Hepatic stellate cell (primary cell): ENCODE results near the gene DLG2.

Source experiments
- DNase-seq: peaks from one replicate; pipeline ENCODE4 v3.0.0; 2011; ENCODE audit warnings: low spot score

The DLG2 gene

DNA sequence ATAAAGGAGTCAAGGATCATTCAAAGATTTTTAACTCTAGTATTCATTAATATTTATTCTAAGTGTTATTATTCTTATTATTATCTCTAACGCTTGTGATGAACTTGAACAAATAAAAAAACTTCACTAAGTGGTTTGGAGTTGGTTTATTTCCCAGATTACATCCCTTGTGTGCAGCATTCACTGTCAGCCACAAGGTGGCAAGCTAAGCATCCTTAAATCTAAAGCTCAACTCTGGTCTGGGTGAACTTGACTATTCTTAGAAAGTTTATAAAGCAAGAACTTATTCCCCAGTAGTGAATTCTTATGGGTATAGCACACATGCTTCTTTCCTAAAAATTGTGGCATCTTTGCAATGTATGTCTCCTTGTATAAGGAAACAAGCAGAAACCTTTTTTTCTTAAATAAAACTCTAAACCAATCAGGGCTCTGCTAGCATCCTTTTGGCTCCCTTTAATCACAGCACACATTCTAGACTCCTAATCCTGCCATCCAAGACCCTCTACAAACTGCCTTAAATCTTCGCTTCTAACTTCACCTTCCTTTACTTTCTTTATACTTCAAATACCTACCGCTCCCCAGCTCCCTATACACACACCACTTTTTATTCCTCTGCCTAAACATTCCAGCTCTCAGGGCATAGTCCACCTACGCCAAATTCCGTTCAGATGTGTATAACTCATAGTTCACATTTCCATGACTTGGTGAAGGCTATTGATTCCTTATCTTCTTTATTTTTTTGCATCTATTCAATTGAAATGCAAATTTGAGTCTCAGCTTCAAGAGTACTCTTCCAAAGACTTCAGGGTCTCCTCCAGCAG lies 1068.8 kb downstream of the DLG2 start:
- DNase-seq: peak; percentile 13

DNA sequence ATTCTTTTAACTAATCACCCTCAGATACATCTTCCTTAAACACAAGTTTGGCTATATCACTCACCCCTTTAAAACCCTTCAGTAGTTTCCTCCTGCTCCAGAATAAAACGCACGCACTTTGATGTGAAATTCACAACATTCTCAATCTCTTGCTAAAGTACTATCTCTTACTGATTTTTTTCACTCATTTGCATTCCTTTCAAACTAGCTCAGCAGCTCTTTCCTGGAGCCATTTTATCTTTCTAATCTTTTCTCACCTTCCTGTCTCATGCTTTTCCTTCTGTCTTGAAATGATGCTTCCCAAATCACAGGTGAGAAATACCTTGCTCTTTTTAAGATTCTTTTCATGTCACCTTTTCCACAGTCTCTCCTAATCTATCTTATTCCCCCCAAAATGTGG lies 1074.4 kb downstream of the DLG2 start:
- no peak for DNase-seq

DNA sequence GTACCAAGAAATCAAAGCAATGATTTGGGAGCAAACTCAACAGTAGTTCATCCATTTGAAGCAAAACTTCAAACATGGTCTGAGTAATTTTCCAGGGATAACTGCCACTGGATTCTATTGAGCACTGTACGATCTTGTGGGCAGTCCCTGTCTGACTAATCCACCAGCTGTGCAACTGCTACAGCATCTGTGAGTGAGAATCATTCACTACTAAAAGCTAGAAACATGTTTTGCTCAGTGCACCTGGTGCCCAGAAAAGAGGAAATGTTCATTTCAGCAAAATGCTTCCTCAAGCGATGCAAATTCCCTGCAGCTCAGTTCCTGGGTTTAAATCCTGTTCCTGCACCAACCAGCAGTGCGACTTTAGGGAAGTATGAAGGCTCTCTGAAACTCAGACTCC lies 1077.9 kb downstream of the DLG2 start:
- no peak for DNase-seq

DNA sequence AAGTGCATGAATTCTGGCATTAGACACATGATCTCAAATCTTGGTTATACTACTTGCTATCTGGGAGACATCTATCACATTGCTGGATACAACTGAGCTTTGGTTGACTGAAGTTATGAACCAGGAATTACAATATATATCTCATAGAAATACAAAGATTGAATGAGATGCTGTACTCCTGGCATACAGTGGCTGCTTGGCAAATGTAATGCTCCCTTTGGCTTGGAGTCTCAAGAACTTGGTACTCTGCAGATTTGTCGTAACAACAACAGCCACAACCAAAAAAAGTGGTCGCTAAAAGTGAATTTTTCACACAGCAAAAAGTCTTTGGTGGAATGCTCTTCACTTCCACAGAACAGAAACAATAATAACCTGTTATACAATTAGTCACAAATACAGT lies 1082.6 kb downstream of the DLG2 start:
- DNase-seq: no peak

- no peak for DNase-seq
Observed at GRCh38 chr11:84543367-84544159, 1083.6 kb downstream of the DLG2 start.

GRCh38 chr11:84541731-84542340 lies 1085.3 kb downstream of the DLG2 start:
- no peak for DNase-seq

- no peak for DNase-seq
Observed at GRCh38 chr11:84536456-84536855, 1090.7 kb downstream of the DLG2 start.

- no peak for DNase-seq
Observed at GRCh38 chr11:84532364-84532763, 1094.8 kb downstream of the DLG2 start.

DNA sequence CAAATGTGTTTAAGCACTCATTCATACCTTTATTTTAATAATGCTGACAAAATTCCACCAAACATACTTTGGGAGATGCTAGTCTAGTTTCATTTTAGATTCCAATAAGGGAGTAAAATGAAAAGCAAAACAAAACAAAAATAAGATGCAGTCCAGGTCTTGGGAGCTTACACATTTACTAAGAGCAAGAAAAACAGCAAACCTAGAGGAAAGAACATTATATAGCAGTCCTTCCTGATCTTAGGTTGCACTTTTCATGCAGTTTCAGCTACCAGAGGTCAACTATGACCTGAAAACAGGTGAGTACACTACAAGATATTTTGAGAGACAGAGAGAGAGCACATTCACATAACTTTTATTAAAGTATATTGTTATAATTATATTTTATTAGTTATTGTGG lies 1100.9 kb downstream of the DLG2 start:
- no peak for DNase-seq

DNA sequence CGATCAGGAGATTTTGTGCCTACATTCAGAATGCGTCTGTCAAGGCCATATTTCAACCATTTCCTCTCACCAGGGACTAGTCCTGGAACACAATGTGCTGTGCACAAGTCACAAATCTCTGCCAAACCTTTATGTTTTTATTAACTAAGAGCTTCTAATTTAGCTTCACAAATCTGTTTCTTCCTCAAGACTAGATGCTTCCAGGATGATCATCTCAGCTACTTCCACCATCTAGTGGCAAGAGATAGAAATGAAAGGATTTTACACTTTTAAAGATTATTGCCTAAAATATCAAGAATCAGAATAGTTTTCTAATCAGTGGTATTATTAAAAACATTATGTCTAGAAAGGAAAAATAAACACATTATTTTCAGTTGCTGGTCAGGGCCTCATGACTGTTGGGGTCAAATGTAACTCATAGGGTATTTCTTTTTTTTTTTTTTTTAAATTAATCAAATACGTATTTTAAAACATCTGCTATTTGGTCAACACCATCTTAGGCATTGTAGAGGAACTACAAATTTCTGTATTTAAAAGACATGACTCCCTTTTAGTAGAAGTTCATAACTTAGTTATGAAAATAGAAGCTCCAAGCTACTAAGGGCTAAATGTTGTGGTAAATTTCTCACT lies 1102.6 kb downstream of the DLG2 start:
- peak; percentile 7 for DNase-seq

GRCh38 chr11:84522331-84522730 lies 1104.8 kb downstream of the DLG2 start:
- no peak for DNase-seq

DNA sequence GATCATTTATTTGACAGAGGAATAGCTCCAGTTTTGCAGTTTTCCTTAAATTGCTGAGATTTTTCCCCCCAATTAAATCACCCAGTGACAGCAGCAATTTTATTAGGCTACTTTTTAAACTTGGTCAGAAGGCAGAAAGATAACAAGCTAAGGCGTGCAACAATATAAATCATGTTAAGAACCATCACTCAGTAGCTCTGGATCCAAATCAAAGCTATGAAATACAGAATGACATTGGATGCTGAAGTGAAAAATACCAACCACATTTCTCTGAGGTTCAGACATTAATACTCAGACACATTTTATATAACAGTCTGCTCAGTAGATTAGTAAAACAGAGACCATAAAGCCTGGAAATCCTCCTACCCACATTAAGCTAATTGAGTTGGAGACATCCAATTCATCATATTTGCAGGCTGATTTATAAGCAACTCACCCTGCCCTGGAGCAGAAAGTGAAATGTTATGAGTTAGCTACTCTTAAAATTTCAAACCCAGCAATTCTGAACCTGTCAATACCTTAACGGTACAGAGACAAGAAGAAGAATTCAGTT lies 1108.4 kb downstream of the DLG2 start:
- DNase-seq: no peak

DNA sequence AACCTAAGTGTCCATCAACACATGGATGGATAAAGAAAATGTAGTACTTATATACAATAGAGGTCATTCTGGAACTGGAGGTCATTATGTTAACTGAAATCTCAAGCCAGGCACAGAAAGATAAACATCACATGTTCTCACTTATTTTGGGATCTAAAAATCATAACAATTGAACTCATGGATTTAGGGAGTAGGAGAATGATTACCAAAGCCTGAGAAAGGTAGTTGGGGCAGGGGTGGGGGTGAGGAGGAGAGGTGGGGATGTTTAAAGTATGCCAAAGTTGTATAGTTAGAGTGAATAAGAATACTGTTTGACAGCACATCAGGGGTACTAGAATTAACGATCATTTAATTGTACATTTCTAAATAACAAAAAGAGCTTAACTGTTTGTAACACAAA lies 1112.7 kb downstream of the DLG2 start:
- no peak for DNase-seq

DNA sequence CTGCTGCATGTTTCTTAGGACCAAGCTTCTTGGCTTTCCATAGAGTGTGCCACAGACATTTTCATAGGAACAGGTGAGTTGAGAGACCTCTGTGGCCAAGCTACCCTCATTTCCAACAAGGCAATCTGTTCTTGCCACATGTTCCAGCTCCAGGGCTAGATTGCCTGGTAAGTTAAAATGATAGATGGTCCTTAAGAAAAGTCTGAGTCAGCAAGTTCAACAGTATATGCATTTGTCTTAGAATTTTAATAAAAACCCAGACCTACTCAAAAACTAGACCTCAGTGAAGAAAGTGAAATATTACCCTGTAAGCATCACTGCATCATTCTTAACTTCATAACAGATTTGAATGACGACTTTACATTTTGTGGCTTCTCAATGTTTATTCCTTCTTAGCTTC lies 1123.6 kb downstream of the DLG2 start:
- DNase-seq: no peak

- no peak for DNase-seq
Observed at GRCh38 chr11:84501750-84502149, 1125.4 kb downstream of the DLG2 start.

DNA sequence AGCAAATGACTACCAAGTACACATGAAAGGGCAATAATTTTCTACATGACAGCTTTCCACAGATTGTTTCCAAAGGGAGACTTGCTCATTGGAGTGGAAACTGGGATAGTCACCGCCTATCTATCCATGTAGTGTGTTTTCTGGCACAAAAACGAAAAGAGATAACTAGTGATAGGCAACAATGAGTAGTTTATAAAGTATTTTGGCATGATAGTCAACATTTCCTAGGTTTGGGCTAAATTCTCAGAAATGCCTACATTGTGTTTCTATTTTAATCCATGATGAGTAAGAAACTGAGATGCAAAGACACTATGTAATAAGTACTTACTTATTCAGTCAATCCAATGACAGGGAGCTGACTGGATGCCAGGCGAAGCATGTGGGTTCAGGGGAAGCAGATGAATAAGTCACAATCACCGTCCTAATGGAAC lies 1129.1 kb downstream of the DLG2 start:
- DNase-seq: no peak

GRCh38 chr11:84497181-84497580 lies 1130.0 kb downstream of the DLG2 start:
- no peak for DNase-seq

GRCh38 chr11:84496122-84496521 lies 1131.0 kb downstream of the DLG2 start:
- DNase-seq: no peak

DNA sequence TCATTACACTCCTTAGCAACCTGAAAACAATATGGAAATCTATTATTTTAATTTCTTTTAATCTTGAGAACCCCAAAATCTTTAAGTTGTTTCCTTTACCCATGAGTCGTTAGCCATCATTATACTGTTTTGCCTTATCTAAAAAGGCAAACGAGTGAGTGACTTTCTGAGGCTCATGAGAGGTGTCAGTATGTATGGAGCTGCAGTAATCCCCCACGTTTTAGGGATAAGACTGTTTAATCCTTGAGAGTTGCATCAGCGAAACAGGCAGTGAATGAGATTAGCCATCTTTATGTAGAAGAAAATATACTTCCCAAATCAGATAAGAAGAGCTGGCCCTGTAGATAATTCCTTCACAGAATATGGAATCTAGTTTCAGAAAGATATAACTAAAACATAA lies 1147.0 kb downstream of the DLG2 start:
- no peak for DNase-seq

- DNase-seq: no peak
Observed at GRCh38 chr11:84476581-84476980, 1150.6 kb downstream of the DLG2 start.

- no peak for DNase-seq
Observed at GRCh38 chr11:84471501-84471900, 1155.6 kb downstream of the DLG2 start.

- DNase-seq: no peak
Observed at GRCh38 chr11:84468235-84468634, 1158.9 kb downstream of the DLG2 start.
